Gastrocnemius medialis (tissue), 4 donors: ENCODE results near the gene IFT88. TPM values are rescaled to one million over a fixed set of nuclear protein-coding genes. Genes with fewer than 3 reads are reported as not detected.
A peak's percentile ranks its signal among the peaks of the same experiment; 100 is the strongest.

Source experiments
- ATAC-seq, 2 donors: fragments of 150-250 bp; one replicate each; pipeline ENCODE4 v1.9.1; 2016
- DNase-seq, 2 donors: peaks; one replicate each; pipeline ENCODE4 v3.0.0-alpha.2; 2019
- H3K27ac ChIP-seq, 4 donors: fragments of 200-600 bp; sonication (generic); 1 replicate in 1 of 4; 2 replicates in 3 of 4; pipeline ENCODE4 v1.5.1; 2016 to 2018; ENCODE audit warnings: mild to moderate bottlenecking in 2 of 4, moderate library complexity in 1 of 4
- H3K27me3 ChIP-seq, 3 donors: fragments of 200-600 bp; sonication (generic) in 2 of 3; 1 replicate in 1 of 3; 2 replicates in 2 of 3; pipeline versions ENCODE4 v1.5.1 to v1.6.0; 2016 to 2019; ENCODE audit warnings: mild to moderate bottlenecking in 1 of 3, moderate library complexity in 1 of 3
- H3K36me3 ChIP-seq, 2 donors: fragments of 200-600 bp; sonication (generic) in 1 of 2; one replicate each; pipeline ENCODE4 v1.5.1; 2017 to 2018
- H3K4me1 ChIP-seq, 2 donors: fragments of 200-600 bp; sonication (generic) in 1 of 2; one replicate each; pipeline ENCODE4 v1.5.1; 2016 to 2017; ENCODE audit warnings: mild to moderate bottlenecking in 2 of 2
- H3K4me3 ChIP-seq, 4 donors: fragments of 200-600 bp; sonication (generic) in 3 of 4; 1 replicate in 1 of 4; 2 replicates in 3 of 4; pipeline ENCODE4 v1.5.1; 2016 to 2019; ENCODE audit warnings: mild to moderate bottlenecking in 2 of 4
- H3K9me3 ChIP-seq, 3 donors: fragments of 200-600 bp; sonication (generic) in 2 of 3; 1 replicate in 1 of 3; 2 replicates in 2 of 3; pipeline ENCODE4 v1.5.1; 2016 to 2019
- CTCF ChIP-seq, 5 experiments: fragments of 450-650 bp in 3 of 5; fragments of 200-600 bp in 2 of 5; sonication (generic) in 2 of 5; IDR thresholded peaks in 4 of 5; conservative IDR thresholded peaks in 1 of 5; 1 replicate in 4 of 5; 2 replicates in 1 of 5; pipeline ENCODE4 v1.5.1; 2016 to 2019; ENCODE audit warnings: antibody characterized with exemption in 5 of 5, mild to moderate bottlenecking in 3 of 5, moderate library complexity in 3 of 5
- POLR2A ChIP-seq, 2 donors: fragments of 450-650 bp; IDR thresholded peaks; one replicate each; pipeline ENCODE4 v1.6.1; 2017; ENCODE audit warnings: antibody characterized with exemption in 2 of 2, mild to moderate bottlenecking in 2 of 2, moderate library complexity in 2 of 2
- in situ Hi-C, 4 donors: fragments of 200-750 bp; cut with MboI; loops; one replicate each; pipeline versions ENCODE4 v1.15.0 to v1.8.0; 2017; ENCODE audit warnings: low sequenced_read_pairs in 4 of 4
- intact Hi-C: fragments of 100-400 bp; cut with DNase I; formaldehyde crosslinking; loops from one replicate; pipeline ENCODE4 v1.15.1; 2023; ENCODE audit warnings: low total_unique reads
- total RNA-seq, 4 donors: library from RNA; depleted of rRNA; stranded (reverse); fragments of >200 nt; gene quantifications; one replicate each; pipeline versions ENCODE4 v1.1.0 to v1.2.3, GENCODE V29; 2016

The IFT88 gene
- total RNA-seq, 4 donors from 2014 or later, result 3.5 to 9.4 (median 4.5) TPM

- DNase-seq (peak; percentile 44 to 70), ATAC-seq (peak; percentile 60 to 68)
- peak overlapping the region; percentile 82 to 91 (median 88) for H3K4me3 ChIP-seq
- no peaks in the 10 kb centered on the region for H3K36me3 ChIP-seq
- H3K27me3 ChIP-seq, result no peaks in the 10 kb centered on the region
- H3K27ac ChIP-seq, result peak overlapping the region; percentile 91 to 96 (median 96)
- TF ChIP-seq CTCF (IDR thresholded peaks at IDR 0.05 in 4 of 5, conservative IDR thresholded peaks at IDR 0.05 in 1 of 5), result no peak
- no peak for TF ChIP-seq POLR2A (IDR thresholded peaks at IDR 0.05)
- H3K9me3 ChIP-seq, result no peaks in the 10 kb centered on the region
- in situ Hi-C loops, result no loop called here
- peaks cover 9% of the 10 kb centered on the region in 2 donors for H3K4me1 ChIP-seq
- intact Hi-C loops, result loop anchor here (1.0 to 10.0 kb wide), 7 partner anchors 40 to 1038 kb away; partner anchors contain the start of genes EEF1AKMT1, IL17D, MICU2 and XPO4
These were observed 474 bp upstream of the IFT88 start for GRCh38 chr13:20566468-20566897.

- Histone ChIP-seq H3K36me3 (no peaks in the 10 kb centered on the region), H3K27ac (peak overlapping the region; percentile 91 to 96 (median 96)), H3K27me3 (no peaks in the 10 kb centered on the region), H3K9me3 (no peaks in the 10 kb centered on the region), H3K4me1 (peaks cover 9% of the 10 kb centered on the region in 2 donors), H3K4me3 (peak overlapping the region; percentile 82 to 91 (median 88))
- in situ Hi-C loops, result no loop called here
- ATAC-seq (no peak), DNase-seq (no peak)
- TF ChIP-seq POLR2A (IDR thresholded peaks at IDR 0.05) (no peak), CTCF (IDR thresholded peaks at IDR 0.05 in 4 of 5, conservative IDR thresholded peaks at IDR 0.05 in 1 of 5) (no peak)
- intact Hi-C loops, result loop anchor here (1.0 to 10.0 kb wide), 7 partner anchors 73 to 1037 kb away; partner anchors contain the start of genes EEF1AKMT1, IL17D, MICU2 and XPO4
These were observed 1.0 kb downstream of the IFT88 start for GRCh38 chr13:20567881-20568528.

GRCh38 chr13:20570517-20570916 is 3.6 kb downstream of the IFT88 start:
- in situ Hi-C loops, result no loop called here
- Histone ChIP-seq H3K36me3 (peaks cover 0 to 9% of the 10 kb centered on the region in 2 donors), H3K27me3 (no peaks in the 10 kb centered on the region), H3K4me1 (peaks cover 9% of the 10 kb centered on the region in 2 donors), H3K27ac (no peak overlapping the region), H3K4me3 (no peak overlapping the region), H3K9me3 (no peaks in the 10 kb centered on the region)
- no peak for DNase-seq
- no peak for TF ChIP-seq CTCF (IDR thresholded peaks at IDR 0.05 in 4 of 5, conservative IDR thresholded peaks at IDR 0.05 in 1 of 5)
- no peak for TF ChIP-seq POLR2A (IDR thresholded peaks at IDR 0.05)
- no peak for ATAC-seq
- intact Hi-C loops, result no loop called here

GRCh38 chr13:20571676-20572075 is 4.7 kb downstream of the IFT88 start:
- ATAC-seq (no peak), DNase-seq (no peak)
- intact Hi-C loops (no loop called here), in situ Hi-C loops (no loop called here)
- no peak overlapping the region for H3K27ac ChIP-seq
- no peak for TF ChIP-seq CTCF (IDR thresholded peaks at IDR 0.05 in 4 of 5, conservative IDR thresholded peaks at IDR 0.05 in 1 of 5)
- H3K27me3 ChIP-seq, result no peaks in the 10 kb centered on the region
- H3K36me3 ChIP-seq, result peaks cover 0 to 20% of the 10 kb centered on the region in 2 donors
- peaks cover 9% of the 10 kb centered on the region in 2 donors for H3K4me1 ChIP-seq
- no peaks in the 10 kb centered on the region for H3K9me3 ChIP-seq
- no peak overlapping the region for H3K4me3 ChIP-seq
